Measurements from ENCODE around the gene GNB3.

DNA sequence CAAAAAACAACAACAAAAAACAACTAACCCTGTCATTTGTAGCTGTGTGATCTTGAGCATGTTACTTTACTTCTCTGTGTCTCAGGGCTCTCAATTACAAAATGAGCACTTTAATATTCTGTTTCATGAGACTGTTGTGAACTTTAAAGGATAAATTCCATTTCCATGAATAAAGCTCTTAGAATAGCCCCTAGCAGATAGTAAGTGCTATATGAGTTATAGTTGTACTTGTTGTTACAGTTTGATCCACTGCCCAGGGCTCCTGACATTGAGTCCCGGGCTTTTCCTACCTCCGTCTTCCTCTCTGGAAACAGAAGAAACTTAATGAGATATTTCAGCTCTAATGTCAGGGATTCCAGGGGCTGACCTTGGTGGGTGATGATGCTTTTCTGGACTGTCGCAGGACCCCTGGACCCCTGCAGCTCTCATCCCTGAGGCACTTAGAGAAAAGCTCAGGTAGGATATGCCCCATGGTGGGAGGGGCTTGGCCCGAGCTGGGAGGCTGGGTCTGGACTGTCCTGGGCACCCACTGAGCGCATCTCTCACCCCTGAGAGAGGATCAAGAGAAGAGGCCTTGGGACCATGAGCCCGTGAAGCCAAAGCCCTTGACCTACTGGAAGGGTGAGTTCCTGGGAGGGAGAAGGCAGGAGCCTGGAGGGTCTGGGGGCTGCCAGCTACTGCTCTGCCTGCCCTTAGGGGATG is 7.4 kb upstream of the GNB3 start:
- TF ChIP-seq, protein P1, sequence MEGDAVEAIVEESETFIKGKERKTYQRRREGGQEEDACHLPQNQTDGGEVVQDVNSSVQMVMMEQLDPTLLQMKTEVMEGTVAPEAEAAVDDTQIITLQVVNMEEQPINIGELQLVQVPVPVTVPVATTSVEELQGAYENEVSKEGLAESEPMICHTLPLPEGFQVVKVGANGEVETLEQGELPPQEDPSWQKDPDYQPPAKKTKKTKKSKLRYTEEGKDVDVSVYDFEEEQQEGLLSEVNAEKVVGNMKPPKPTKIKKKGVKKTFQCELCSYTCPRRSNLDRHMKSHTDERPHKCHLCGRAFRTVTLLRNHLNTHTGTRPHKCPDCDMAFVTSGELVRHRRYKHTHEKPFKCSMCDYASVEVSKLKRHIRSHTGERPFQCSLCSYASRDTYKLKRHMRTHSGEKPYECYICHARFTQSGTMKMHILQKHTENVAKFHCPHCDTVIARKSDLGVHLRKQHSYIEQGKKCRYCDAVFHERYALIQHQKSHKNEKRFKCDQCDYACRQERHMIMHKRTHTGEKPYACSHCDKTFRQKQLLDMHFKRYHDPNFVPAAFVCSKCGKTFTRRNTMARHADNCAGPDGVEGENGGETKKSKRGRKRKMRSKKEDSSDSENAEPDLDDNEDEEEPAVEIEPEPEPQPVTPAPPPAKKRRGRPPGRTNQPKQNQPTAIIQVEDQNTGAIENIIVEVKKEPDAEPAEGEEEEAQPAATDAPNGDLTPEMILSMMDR (IDR thresholded peaks at IDR 0.05 in 2 of 3, conservative IDR thresholded peaks at IDR 0.05 in 1 of 3; ENCODE audit: insufficient read depth in 2 of 3, low read depth in 1 of 3, low read length in 3 of 3), result no peak
- TF ChIP-seq ETV6 (IDR thresholded peaks at IDR 0.05; ENCODE audit: borderline replicate concordance in 1 of 2, low read depth in 2 of 2, low read length in 1 of 2), result no peak
- no peak for TF ChIP-seq ETV6 (CRISPR knock-in tag; IDR thresholded peaks at IDR 0.05; ENCODE audit: borderline replicate concordance)
- TF ChIP-seq POLR2A (conservative IDR thresholded peaks at IDR 0.05), result no peak
- no peak for TF ChIP-seq ZNF431 (CRISPR knock-in tag; IDR thresholded peaks at IDR 0.05)
- no peak for TF ChIP-seq MCM3 (IDR thresholded peaks at IDR 0.05)
- no peak for TF ChIP-seq NCOR1 (IDR thresholded peaks at IDR 0.05)
- TF ChIP-seq FIP1L1 (IDR thresholded peaks at IDR 0.05; ENCODE audit: low read depth, low read length, poor library complexity, severe bottlenecking), result no peak
- no peak for TF ChIP-seq RBM39 (optimal IDR thresholded peaks at IDR 0.05; ENCODE audit: low read depth, low read length)

Data from K562 (cell line).